ENCODE results near the gene PDE11A.
"Not testable (repeated sequence)": the region's sequence is repeated elsewhere in the genome, so short reads cannot be mapped to it uniquely, and the experiment has no call there.

The PDE11A gene

DNA sequence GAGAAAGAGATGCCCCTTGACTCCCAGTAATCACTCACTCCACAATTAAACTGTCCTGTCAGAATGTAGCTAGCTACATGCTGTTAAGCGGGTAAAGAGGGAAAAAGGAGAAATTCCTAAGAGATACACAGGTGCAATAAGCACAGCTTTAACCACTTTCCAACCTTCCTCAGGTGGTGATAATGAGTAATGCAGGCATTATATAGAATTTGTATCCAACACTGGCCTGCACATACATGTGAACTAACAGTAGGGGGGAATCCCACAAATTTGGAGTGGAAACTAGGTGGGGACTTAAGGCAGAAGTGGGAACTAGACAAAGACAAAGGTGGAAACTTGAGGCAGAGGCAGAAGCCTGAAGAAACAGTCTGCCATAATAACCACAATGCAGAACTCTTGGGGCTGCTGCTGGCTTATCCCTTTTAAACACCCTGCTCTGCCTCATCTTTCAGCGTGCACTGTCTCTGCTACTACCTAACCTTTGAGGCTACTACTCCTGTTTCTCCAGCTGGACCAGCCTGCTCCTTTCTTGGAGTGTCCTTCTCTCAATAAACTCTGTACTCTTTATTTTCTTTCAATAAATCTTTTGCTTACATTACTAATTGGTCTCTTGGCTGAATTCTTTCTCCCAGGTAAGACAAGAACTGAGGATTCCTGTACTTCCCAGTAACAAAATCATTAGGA lies 259.7 kb downstream of the PDE11A start:
- no peak for DNase-seq

DNA sequence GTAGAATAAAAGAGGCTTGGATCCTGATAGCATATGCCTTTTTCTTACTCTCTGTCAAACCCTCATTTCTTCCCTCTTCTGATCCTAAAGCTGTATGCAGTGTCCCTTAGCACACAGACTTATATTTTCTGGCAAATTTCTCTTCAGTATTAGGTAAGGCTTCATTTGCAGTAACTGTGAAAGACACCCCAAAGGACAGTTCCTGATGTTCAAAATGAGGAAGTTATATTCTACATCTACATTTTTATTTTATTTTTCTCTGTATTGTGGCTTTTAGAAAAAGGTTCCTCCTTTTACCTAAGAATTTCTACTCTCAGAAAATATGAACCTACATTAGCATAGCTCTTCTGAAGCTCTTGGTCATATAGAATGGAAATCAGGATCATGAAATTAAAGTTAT lies 261.7 kb downstream of the PDE11A start:
- no peak for DNase-seq

DNA sequence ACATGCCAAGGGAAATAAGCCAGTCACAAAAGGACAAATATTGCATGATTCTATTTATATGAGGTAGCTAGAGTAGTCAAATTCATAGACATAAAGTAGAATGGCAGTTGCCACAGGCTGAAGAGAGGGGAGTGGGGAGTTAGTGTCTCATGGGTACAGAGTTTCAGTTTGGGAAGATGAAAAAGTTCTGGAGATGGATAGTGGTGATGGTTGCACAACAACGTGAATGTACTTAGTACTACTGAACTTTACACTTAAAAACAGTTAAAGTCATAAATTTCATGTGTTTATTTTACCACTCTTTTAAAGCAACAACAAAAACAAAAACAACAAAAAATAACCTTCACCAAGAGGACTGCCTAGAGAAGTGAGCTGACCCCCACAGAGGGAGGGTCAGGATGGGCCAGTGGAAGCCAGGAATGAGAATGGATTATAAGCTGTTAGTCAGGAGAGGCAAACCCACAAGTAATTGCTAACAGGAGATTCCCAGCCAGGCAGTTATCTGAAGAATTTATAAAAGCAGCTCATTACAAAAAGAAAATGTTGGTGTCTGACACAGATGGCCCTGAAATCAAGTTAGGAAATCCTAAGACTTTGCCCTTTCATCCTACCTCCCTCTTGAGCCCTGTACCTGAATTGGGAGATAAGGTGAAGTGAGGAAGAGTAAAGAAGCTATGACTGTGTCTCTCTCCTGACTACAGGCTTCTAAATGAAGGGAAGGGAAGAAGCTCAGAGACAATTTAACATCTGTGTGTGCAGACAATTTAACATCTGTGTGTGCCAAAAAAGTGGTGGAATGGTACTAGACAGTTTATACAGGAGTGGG lies 263.4 kb downstream of the PDE11A start:
- no peak for DNase-seq

DNA sequence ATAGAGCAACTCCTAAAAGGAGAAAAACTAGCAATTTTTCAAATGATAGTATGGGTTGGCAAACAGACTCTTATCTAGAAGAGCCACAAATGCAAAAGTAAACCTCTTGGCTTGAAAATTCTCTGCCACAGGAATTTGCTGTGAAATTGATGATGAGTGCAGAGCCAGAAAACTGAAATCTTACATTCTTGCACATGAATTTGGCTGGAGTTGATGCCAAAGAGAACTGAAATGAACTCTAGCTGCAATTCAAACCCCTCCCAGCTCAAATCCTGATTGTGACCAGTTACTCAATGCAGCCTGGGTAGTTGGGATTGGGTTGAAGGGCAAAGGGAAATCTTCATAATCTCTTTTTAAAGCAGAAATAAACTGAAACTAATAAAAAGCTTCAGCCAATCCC lies 266.6 kb downstream of the PDE11A start:
- no peak for DNase-seq

DNA sequence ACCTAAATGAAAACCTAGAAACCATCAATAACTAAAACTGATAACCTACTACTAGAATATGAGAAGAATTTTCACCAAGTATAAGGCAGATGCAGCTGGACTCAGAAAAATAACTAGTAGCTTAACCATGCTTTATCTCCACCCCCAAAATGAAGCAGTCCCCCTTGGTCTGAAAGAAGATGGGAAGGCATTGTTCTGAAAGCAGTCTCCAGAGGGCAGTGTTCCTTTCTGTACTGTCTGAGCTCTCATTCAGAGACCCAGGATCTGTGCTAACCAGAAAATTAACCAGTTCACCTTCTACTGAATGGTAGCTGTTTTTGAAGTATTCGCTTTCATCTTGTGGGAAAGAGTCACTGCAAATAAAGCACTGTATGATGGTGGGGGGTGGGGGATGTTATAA lies 273.0 kb downstream of the PDE11A start:
- no peak for DNase-seq

DNA sequence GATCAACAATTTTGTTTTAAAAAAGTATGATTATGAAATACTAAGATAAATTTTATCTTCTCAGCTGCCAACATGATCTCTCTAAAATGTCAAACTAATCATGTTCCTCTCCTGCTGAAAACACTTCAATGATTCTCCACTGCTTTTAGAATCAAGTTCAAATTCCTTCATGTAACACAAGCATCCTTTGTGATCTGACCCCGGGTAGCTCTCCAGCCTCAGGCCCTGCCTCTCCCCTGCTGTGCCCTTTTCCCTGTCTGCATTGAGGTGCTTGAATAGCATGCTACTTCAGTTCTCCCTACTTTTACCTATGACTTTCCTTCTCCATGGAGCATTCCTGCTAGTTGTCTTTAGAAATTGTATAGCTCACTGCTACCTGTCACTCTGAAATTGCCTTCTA lies 274.8 kb downstream of the PDE11A start:
- no peak for DNase-seq

DNA sequence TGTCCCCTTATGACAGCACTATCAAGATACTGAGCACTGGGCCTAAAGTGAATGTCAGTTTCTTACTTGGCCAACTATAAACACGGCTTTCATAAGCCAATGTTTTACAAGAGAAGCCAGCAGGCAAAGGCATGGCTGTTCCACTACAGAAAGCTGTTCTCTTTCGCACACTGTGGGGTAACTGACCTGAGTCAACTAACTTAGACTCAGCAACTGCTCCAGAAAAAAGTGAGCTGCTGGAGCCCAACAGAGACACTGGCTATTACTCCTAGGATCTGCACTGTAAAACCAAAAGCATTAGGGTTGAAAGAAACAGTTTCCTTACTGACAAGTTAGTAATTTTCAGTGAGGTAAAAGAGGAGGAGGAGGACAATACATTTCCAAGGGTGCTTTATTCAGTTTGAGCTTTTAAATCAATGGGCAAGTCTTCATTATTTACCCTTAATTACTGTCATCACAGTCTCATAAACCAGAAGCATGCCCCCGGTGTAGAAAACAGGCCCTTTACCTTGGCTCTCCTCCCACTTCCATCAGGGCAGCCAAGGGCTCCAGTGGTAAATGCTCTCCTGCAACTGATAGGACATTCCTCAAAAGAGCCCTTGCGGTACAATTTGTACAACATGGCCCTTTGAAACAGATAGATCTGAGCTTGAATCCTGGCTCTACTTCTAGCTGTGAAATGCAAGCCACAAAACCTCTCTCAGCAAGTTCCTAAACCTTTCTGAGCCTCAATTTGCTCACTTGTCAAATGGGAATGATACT lies 275.7 kb downstream of the PDE11A start:
- DNase-seq, result no peak

DNA sequence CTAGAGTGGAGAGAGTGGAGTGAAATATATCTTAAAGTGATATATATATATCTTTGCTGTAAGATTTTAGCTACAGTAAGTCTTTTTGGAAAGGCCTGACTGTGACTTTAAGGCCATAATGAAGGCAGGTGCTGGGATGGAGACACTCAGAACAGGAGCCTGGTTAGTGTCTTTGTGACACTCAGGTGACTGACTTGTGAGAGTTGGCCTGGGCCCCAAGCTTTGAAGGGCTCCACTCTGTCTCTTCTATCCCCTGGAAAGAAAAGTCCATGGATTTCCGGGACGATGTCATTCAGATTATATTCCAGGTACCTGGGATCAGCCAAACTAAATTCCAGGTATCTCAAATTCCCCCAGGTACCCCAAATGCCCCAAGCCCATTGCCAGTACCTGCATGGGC lies 276.6 kb downstream of the PDE11A start:
- DNase-seq, result no peak

DNA sequence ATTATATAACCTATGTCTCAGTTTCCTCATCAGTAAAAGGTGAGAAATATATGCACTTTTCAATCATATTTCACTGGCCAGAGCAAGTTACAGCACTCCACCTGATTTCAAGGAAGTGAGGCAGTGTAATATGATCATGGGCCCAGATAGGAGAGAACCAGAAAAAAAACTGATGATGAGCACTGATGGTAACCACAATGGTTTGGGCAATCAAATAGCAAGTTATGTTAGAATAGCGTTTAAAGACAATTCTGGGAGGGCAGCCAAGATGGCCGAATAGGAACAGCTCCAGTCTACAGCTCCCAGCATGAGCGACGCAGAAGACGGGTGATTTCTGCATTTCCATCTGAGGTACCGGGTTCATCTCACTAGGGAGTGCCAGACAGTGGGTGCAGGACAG lies 287.4 kb downstream of the PDE11A start:
- not testable (repeated sequence) for DNase-seq

DNA sequence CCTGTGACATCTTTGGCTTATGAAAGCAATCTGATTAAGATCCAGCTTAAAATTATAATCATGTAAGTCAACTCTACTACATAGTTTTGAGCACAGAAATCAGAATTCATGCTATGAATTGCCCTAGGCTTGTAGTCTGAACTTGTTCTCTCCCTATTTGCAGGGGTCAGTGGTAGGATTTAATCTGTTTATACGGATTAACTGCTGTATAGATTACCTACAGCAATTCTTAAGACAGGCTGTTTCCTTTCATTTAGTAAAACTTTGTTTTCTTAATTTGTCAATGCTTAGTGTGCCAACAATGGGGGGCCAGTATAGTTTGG lies 287.9 kb downstream of the PDE11A start:
- no peak for DNase-seq

DNA sequence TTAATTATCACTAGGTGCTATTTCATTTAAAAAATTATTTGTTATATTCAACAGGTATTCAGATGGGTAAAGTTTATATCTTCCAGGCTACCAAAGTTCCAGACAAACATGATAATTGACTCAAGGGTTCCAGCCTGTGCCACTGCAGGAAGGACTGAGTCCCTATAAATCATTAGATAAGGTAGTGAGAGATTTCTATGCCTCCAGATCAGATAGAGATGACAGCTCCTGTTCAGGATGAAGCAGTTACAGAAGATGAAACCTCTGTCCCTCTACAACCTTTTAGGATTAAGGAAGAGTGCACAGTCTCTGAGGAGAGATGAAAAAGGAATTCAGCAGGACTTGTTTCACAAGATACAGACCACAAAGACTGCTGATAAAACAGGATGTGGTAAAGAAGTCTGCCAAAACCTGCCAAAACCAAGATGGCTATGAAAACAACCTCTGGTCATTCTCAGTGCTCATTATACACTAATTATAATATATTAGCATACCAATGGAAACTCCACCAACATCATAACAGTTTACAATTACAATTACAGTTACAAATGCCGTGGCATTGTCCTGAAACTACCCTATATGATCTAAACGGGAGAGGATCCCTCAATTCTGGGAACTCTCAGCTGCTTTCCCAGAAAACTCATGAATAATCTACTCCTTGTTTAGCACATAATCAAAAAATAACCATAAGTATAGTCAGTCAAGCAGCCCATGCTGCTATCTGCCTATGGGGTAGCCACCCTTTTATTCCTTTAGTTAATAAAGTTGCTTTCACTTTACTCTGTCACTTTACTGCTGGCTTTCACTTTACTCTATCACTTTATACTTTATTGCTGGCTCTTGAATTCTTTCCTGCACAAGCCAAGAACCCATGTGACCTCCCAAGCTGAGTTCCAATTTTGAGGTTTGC lies 288.5 kb downstream of the PDE11A start:
- DNase-seq, result no peak

DNA sequence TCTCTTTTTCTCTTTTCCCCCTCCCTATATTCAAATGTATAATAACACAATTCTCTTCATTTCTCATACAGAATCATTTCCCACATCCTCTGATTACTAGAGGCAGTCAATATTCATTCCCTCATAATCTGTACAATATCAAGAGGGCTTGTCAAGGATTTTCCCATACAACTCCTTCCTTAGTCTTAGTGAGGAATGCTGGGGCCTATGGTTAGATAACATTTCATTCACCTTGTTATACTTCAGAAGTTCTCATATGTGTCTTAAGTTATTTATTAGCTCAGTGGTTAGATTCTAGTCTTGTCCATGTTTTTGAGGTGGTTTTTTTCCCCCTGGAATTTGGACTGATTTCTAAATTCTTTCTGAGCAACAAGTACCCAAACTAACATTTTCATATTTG lies 289.5 kb downstream of the PDE11A start:
- DNase-seq, result no peak

DNA sequence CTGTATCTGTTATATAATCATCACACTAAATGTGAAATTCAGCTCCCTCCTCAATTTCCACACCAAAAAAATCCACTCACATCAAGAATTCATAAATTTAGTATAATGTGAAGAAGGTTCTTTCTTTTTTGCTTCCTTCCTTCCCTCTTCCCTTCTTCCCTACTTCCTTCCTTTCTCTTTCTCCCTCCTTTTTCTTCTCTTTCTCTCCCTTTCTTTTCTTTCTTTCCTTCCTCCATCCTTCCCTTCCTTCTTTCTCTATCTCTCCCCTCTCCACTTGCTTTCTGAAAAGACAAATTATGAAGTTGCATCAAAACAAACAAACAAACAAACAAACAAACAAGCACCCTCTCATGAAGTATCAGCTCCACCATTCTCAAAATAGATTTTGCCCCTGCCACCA lies 290.0 kb downstream of the PDE11A start:
- no peak for DNase-seq

DNA sequence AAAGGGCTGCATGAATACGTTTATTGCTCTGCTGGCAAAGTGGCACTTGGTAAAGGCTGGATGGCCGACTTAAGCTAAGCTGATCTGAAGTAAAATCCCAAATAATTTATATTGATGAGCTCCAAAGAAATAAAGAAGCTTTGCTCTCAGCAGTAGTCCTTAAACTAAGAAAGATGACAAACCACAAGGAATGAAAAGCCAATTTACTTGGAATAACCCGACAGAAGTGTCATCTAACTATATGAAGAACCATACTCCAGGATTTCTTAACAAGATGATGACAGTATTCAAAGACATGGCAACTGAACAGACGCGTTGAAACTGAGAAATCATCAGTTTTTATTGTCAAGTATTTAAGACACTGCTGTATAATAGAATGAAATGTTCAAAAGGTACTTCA lies 294.1 kb downstream of the PDE11A start:
- DNase-seq, result no peak

DNA sequence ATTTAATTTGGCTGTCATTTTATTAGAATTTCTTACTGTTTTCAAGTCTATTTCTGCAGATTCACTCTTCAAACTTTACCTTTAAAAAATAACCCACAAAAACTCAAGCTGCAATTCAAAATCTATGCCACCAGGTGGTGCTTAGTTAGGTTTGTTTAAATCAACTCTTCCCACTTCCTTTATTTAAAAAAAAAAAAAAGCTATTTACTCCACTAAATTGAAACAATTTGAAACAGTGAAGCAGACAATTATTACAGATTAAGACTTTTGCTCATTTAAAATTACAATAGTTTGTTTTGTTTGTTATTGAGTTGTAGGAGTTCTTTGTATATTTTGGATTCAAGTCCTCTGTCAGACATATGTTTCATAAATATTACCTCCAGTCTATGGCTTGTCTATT lies 300.0 kb downstream of the PDE11A start:
- DNase-seq, result no peak

DNA sequence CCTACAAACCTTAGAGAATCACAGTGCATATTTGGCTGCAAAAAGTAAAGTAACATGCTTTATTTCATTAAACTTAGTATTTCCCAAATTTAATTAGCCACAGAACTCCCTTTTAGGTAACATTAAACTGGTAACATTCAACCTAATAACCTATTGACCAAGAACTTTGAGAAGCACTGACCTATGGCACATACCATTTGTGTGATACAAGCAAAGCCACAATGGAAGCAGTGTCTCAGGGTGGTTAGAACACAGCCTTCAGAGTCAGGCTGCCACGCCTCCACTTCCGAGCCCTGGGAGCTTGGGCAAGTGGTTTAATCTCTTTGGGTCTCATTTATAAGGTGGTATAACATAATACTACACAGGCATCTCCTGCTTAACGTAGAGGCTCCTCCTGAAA lies 301.4 kb downstream of the PDE11A start:
- DNase-seq, result no peak

DNA sequence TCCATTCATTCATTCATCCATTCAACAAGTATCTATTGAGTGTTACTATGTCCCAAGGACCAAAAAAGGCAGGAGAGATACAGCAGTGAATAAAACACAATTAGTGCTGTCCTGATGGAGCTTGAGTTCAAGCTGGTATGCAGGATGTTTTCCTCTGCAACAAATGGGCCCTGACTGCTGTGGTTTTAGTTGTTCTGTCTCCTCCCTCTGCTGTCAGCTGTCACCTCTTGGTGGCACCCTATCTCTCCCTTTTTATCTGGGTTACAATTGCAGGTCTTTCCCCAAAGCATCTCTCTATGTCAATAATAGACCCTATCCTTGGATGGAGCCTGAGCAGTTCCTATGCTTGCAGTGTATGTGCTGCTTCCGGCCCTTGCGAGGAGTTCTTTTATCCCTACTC lies 304.8 kb downstream of the PDE11A start:
- no peak for DNase-seq

DNA sequence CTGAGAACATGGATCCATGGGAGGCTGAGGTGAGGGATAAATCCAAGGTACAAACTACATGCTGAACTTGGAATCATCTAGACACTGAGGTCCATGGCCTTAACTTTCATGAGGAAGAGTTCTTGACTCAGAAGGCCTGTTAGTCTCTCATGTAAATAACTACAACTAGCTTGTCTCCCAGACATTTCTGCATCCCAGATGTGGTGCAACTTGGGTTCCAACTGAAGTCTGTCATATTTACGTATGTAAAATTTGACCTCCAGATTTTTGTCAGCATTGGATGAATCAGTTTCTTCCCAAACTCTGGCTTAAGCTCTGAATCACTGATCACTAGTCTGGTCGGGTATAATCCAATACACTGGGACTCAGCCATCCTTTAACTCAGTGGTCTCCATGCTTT lies 306.9 kb downstream of the PDE11A start:
- no peak for DNase-seq

DNA sequence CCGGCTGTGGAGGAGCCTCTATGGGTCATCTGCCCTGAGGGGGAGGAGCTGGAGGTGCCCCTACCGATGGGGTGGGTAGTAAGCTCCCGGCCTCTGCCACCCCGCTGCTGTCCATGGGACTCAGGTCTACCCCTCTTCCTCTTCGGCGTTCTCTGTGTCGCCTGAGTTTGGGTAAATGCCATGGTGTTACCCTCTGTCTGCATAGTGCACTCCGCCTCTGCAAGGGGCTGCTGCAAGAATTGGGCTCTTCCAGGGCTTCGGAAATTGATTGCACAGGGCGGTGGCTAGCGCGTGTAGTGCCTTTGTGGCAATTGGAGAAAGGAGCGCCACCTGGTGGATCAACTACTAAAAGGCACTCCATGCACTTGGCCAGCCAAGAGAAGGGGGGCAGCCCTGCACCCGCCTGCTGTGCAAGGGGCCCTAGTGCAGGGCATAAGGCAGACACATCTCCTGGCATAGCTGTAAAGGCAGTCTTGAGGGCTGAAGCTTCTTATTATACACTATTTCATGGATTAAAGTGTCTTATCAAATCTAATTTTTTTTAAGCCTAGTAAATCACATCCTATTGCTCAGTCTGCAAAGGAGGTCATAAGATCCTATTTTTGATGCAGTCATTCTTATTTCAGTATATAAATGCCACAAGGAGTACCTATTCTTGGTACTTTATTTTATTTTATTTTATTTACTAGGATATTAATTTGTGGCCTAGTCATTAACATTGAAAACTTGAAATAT lies 308.9 kb downstream of the PDE11A start:
- peak; percentile 87 for DNase-seq

DNA sequence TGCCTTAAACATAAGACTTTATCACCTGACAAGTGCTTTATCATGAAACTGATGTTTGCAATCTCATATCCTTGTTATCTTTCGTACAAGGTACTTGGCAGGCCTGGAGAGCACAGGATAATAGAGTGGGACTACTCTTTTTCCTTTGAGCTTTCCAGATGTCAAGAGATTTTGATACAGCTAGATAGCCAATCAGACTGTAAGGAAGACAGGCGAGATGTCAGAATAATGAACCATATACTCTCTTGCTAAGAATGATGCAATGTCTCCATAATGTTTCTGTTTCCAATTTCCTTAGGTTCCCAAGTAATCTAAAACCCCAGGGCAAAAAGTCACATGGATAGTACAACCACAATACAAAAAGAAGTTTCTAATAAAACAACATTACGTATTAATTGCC lies 313.1 kb downstream of the PDE11A start:
- no peak for DNase-seq

DNA sequence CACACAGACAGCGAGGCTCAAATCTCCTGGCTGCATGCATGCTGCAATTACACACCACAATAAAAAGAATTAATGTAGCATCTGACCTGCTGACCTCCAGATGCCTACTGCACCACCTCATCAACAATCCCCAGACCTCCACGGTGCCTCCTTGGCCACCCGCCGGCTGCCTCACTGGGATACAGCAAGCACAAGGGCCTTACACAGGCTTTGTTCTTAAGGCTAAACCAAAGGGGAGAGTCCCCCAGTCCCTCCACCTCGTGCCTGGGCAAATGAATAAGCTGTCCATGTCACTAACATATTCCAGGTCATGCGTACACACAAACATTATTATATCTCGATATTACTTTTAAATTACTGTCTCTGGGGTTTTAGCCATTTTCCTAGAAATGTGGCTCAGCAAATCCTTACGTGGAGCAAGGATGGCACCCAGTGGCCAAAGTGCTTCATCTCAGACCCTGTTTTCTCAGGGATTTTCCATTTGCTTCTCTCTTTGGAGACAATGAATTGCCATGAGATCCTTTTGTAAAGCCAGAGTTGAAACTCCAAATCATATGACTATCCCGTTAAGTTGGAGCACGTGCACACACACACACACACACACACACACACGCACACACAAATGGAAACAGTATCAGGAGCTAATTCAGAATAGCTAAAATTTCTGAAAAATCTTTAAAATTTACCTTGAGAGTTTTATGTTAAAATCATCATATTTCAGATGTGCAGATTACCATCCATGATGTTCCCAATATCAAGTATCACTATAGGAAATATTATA lies 313.8 kb downstream of the PDE11A start:
- no peak for DNase-seq

Data from activated CD4-positive, alpha-beta T cell treated with anti-CD3 and anti-CD28 coated beads for 48 hours (primary cell).